Keratinocyte (primary cell): ENCODE results near the gene TH. TPM values are rescaled to one million over a fixed set of nuclear protein-coding genes. Genes with fewer than 3 reads are reported as not detected.

Source experiments
- DNase-seq: peaks from one replicate; pipeline ENCODE4 v3.0.0-alpha.2; 2011; ENCODE audit warnings: low read depth, missing footprints, low spot score
- FAIRE-seq: peaks from 2 replicates; lab custom pipeline; 2011; peaks lifted over from hg19 to GRCh38; lab: Jason Lieb, UNC
- H2AFZ ChIP-seq: 2 replicates; pipeline ENCODE4 v1.6.0; 2012; ENCODE audit warnings: low read length, control low read depth, inconsistent platforms; ENCODE audit not compliant: control insufficient read depth
- H3K27ac ChIP-seq: 2 replicates; pipeline ENCODE4 v1.5.1; 2011; ENCODE audit warnings: low read length; ENCODE audit not compliant: control insufficient read depth, insufficient read depth
- H3K27me3 ChIP-seq: 3 replicates; pipeline ENCODE4 v1.6.0; 2011; ENCODE audit warnings: low read length; ENCODE audit not compliant: control insufficient read depth, insufficient read depth; ENCODE audit errors: extremely low read depth
- H3K36me3 ChIP-seq, 2 experiments: 2 replicates in 1 of 2; 3 replicates in 1 of 2; pipeline ENCODE4 v1.5.1; 2011; ENCODE audit warnings: low read length in 2 of 2, mild to moderate bottlenecking in 1 of 2; ENCODE audit not compliant: control insufficient read depth in 2 of 2, insufficient read depth in 2 of 2; ENCODE audit errors: extremely low read depth in 1 of 2
- H3K4me1 ChIP-seq: 3 replicates; pipeline ENCODE4 v1.5.1; 2011; ENCODE audit warnings: low read length; ENCODE audit not compliant: control insufficient read depth, insufficient read depth; ENCODE audit errors: extremely low read depth
- H3K4me2 ChIP-seq: 3 replicates; pipeline ENCODE4 v1.6.0; 2011; ENCODE audit warnings: low read depth, low read length; ENCODE audit not compliant: control insufficient read depth, insufficient read depth; ENCODE audit errors: extremely low read depth
- H3K4me3 ChIP-seq, 3 experiments: fragments of 200-600 bp in 1 of 3; sonication (generic) in 1 of 3; 2 replicates in 2 of 3; 3 replicates in 1 of 3; pipeline ENCODE4 v1.5.1; 2011 to 2016; ENCODE audit warnings: low read length in 3 of 3, mild to moderate bottlenecking in 3 of 3, control low read depth in 2 of 3, inconsistent platforms in 1 of 3, low read depth in 1 of 3, mixed read lengths in 1 of 3, mixed run types in 1 of 3, moderate library complexity in 1 of 3; ENCODE audit not compliant: control insufficient read depth in 2 of 3, insufficient read depth in 2 of 3; ENCODE audit errors: extremely low read depth in 1 of 3
- H3K79me2 ChIP-seq: 2 replicates; pipeline ENCODE4 v1.6.0; 2012; ENCODE audit warnings: low read length; ENCODE audit not compliant: control insufficient read depth, insufficient read depth
- H3K9ac ChIP-seq: 3 replicates; pipeline ENCODE4 v1.6.0; 2011; ENCODE audit warnings: low read length; ENCODE audit not compliant: control insufficient read depth, insufficient read depth; ENCODE audit errors: extremely low read depth
- H3K9me1 ChIP-seq: 3 replicates; pipeline ENCODE4 v1.6.0; 2011; ENCODE audit warnings: low read length; ENCODE audit not compliant: control insufficient read depth, insufficient read depth; ENCODE audit errors: extremely low read depth
- H3K9me3 ChIP-seq: 2 replicates; pipeline ENCODE4 v1.5.1; 2012; ENCODE audit warnings: low read depth, low read length; ENCODE audit not compliant: control insufficient read depth
- H4K20me1 ChIP-seq: 3 replicates; pipeline ENCODE4 v1.6.0; 2011; ENCODE audit warnings: low read length; ENCODE audit not compliant: control insufficient read depth, insufficient read depth; ENCODE audit errors: extremely low read depth
- CTCF ChIP-seq, 3 experiments: IDR thresholded peaks in 1 of 3; conservative IDR thresholded peaks in 1 of 3; optimal IDR thresholded peaks in 1 of 3; 2 replicates in 2 of 3; 3 replicates in 1 of 3; pipeline versions ENCODE3 to v1.5.1; 2011; ENCODE audit warnings: low read length in 3 of 3, mild to moderate bottlenecking in 3 of 3, moderate library complexity in 2 of 3, control low read depth in 1 of 3, inconsistent platforms in 1 of 3; ENCODE audit not compliant: insufficient read depth in 2 of 3; ENCODE audit errors: extremely low read depth in 1 of 3
- EZH2 ChIP-seq: IDR thresholded peaks from one replicate; pipeline ENCODE4 v1.6.1; 2012; ENCODE audit warnings: inconsistent platforms, mild to moderate bottlenecking, low read length, moderate library complexity
- dilution Hi-C: fragments of 300-500 bp; cut with MboI; formaldehyde crosslinking; loops from one replicate; pipeline ENCODE4 v1.7.0; 2020; ENCODE audit warnings: low sequenced_read_pairs; ENCODE audit not compliant: extremely low pct_ligation_motif_present
- polyA plus RNA-seq, 5 experiments: library from polyadenylated mRNA; depleted of rRNA in 3 of 5; stranded (reverse) in 3 of 5; stranded (forward) in 1 of 5; unstranded in 1 of 5; fragments of >200 nt; gene quantifications; 1 replicate in 1 of 5; 2 replicates in 3 of 5; 3 replicates in 1 of 5; pipeline versions ENCODE4 v1.2.1 to v1.2.3, GENCODE V29; 2011 to 2012; ENCODE audit warnings: missing spikeins in 2 of 5, low read depth in 1 of 5, low replicate concordance in 1 of 5

Gene TH
- polyA plus RNA-seq, 1 donor (not counting 4 experiments of a cell fraction or from before 2014, with no cell fraction given) = 0.50 TPM

GRCh38 chr11:2180347-2180746, 8.7 kb upstream of the TH start:
- Histone ChIP-seq H4K20me1 (no peaks in the 10 kb centered on the region), H3K4me1 (peaks cover 68% of the 10 kb centered on the region), H3K36me3 (no peaks in the 10 kb centered on the region), H3K27me3 (no peaks in the 10 kb centered on the region), H3K4me2 (peak overlapping the region; percentile 51), H3K4me3 (no peak overlapping the region), H2AFZ (no peak overlapping the region), H3K9ac (peak overlapping the region; percentile 53), H3K9me3 (no peaks in the 10 kb centered on the region), H3K27ac (peak overlapping the region; percentile 87), H3K9me1 (no peaks in the 10 kb centered on the region), H3K79me2 (peaks cover 4% of the 10 kb centered on the region)
- TF ChIP-seq CTCF (optimal IDR thresholded peaks at IDR 0.05 in 1 of 3, IDR thresholded peaks at IDR 0.05 in 1 of 3, conservative IDR thresholded peaks at IDR 0.05 in 1 of 3; ENCODE audit: extremely low read depth in 1 of 3, insufficient read depth in 2 of 3, low read length in 3 of 3) = no peak
- TF ChIP-seq EZH2 = no peak
- FAIRE-seq (no peak), DNase-seq (no peak)
- dilution Hi-C loops = no loop called here

- FAIRE-seq = no peak
- Histone ChIP-seq H3K4me2 (peak overlapping the region; percentile 92), H3K27ac (peak overlapping the region; percentile 87), H3K4me1 (peaks cover 68% of the 10 kb centered on the region), H3K9ac (peak overlapping the region; percentile 61), H3K79me2 (peaks cover 4% of the 10 kb centered on the region), H3K9me1 (no peaks in the 10 kb centered on the region), H2AFZ (no peak overlapping the region), H3K27me3 (no peaks in the 10 kb centered on the region), H3K36me3 (no peaks in the 10 kb centered on the region), H4K20me1 (no peaks in the 10 kb centered on the region), H3K9me3 (no peaks in the 10 kb centered on the region), H3K4me3 (no peak overlapping the region)
- dilution Hi-C loops = no loop called here
- no peak for DNase-seq
- TF ChIP-seq EZH2 (no peak), CTCF (optimal IDR thresholded peaks at IDR 0.05 in 1 of 3, IDR thresholded peaks at IDR 0.05 in 1 of 3, conservative IDR thresholded peaks at IDR 0.05 in 1 of 3; ENCODE audit: extremely low read depth in 1 of 3, insufficient read depth in 2 of 3, low read length in 3 of 3) (no peak)
Observed at GRCh38 chr11:2179516-2179915, 7.9 kb upstream of the TH start.
